A549 (cell line): ENCODE results near the gene TAL1. TPM values are rescaled to one million over a fixed set of nuclear protein-coding genes. Genes with fewer than 3 reads are reported as not detected.
"Not testable (repeated sequence)": the region's sequence is repeated elsewhere in the genome, so short reads cannot be mapped to it uniquely, and the experiment has no call there.

Experiments used
- ATAC-seq, 2 experiments: fragments of 200-7000 bp in 1 of 2; fragments of >200 bp in 1 of 2; cut with Nextera tagmentation in 1 of 2; cut with Tn5 transposase in 1 of 2; 3 replicates each; pipeline versions ENCODE4 v1.8.0 to v1.9.1; 2018 to 2020; ENCODE audit warnings: mild to moderate bottlenecking in 1 of 2, moderate library complexity in 1 of 2
- CTCF ChIA-PET: fragments of 300-600 bp; sonication (Branson Sonifier 250); formaldehyde crosslinking; extraction: SDS; loops from one replicate; lab custom pipeline; 2021; ENCODE audit warnings: antibody characterized with exemption, inconsistent platforms; lab: Yijun Ruan, JAX
- POLR2A ChIA-PET: fragments of 350-600 bp; formaldehyde crosslinking; extraction: SDS; loops from one replicate; lab custom pipeline; 2021; ENCODE audit warnings: antibody characterized with exemption, inconsistent platforms; lab: Yijun Ruan, JAX
- DNase-seq, 2 experiments: peaks; one replicate each; pipeline versions ENCODE4 v3.0.0 to v3.0.0-alpha.2; 2011 to 2016; ENCODE audit warnings: low read depth in 1 of 2, low spot score in 1 of 2
- FAIRE-seq: peaks from 2 replicates; lab custom pipeline; 2011; peaks lifted over from hg19 to GRCh38; lab: Jason Lieb, UNC
- H3K27ac ChIP-seq, 2 experiments: fragments of >200 bp; sonication (Bioruptor Twin); formaldehyde crosslinking; 3 replicates each; pipeline ENCODE4 v1.5.1; 2016 to 2017
- H3K4me1 ChIP-seq: fragments of >200 bp; sonication (Bioruptor Twin); formaldehyde crosslinking; 3 replicates; pipeline ENCODE4 v1.6.1; 2016
- H3K4me2 ChIP-seq: fragments of >200 bp; sonication (Bioruptor Twin); formaldehyde crosslinking; 3 replicates; pipeline ENCODE4 v1.6.1; 2016
- H3K4me3 ChIP-seq: fragments of >200 bp; sonication (Bioruptor Twin); formaldehyde crosslinking; 3 replicates; pipeline ENCODE4 v1.5.1; 2016
- H3K9me3 ChIP-seq: fragments of >200 bp; sonication (Bioruptor Twin); formaldehyde crosslinking; 3 replicates; pipeline ENCODE4 v1.6.1; 2016
- CBX2 ChIP-seq: fragments of 200-600 bp; sonication (generic); IDR thresholded peaks from 2 replicates; pipeline ENCODE4 v1.6.1; 2016; ENCODE audit warnings: low read depth, mild to moderate bottlenecking, borderline replicate concordance
- CHD2 ChIP-seq: fragments of 150-350 bp; IDR thresholded peaks from 2 replicates; pipeline ENCODE4 v1.6.1; 2014; ENCODE audit warnings: low read length; ENCODE audit not compliant: partially characterized antibody
- EHMT2 ChIP-seq: fragments of 200-600 bp; sonication (generic); IDR thresholded peaks from 2 replicates; pipeline ENCODE4 v1.6.1; 2016; ENCODE audit warnings: antibody characterized with exemption, low read depth, mild to moderate bottlenecking, moderate library complexity
- FOXS1 ChIP-seq: fragments of 250-450 bp; sonication (Bioruptor Pico); IDR thresholded peaks from 2 replicates; pipeline ENCODE4 v1.5.0; 2020; ENCODE audit warnings: mild to moderate bottlenecking, moderate library complexity
- GATA3 ChIP-seq: IDR thresholded peaks from 2 replicates; pipeline ENCODE4 v1.6.1; 2012; ENCODE audit warnings: borderline replicate concordance
- HOXA7 ChIP-seq: fragments of 250-450 bp; sonication (Bioruptor Pico); IDR thresholded peaks from 2 replicates; pipeline ENCODE4 v1.5.0; 2020; ENCODE audit warnings: mild to moderate bottlenecking, moderate library complexity
- JUNB ChIP-seq: fragments of >200 bp; sonication (Bioruptor Twin); formaldehyde crosslinking; IDR thresholded peaks from 2 replicates; pipeline ENCODE4 v1.6.1; 2016
- MAZ ChIP-seq: fragments of 150-350 bp; IDR thresholded peaks from 2 replicates; pipeline ENCODE4 v1.6.1; 2014; ENCODE audit warnings: antibody characterized with exemption, low read depth, low read length, borderline replicate concordance
- NPAS2 ChIP-seq: fragments of 250-450 bp; sonication (Bioruptor Pico); IDR thresholded peaks from 2 replicates; pipeline ENCODE4 v1.8.0; 2022; ENCODE audit warnings: mild to moderate bottlenecking, moderate library complexity, borderline replicate concordance
- NR3C1 ChIP-seq: fragments of >200 bp; sonication (Bioruptor Twin); formaldehyde crosslinking; IDR thresholded peaks from 3 replicates; pipeline ENCODE4 v1.6.1; 2017
- PBX3 ChIP-seq: IDR thresholded peaks from 2 replicates; pipeline ENCODE4 v1.6.1; 2012
- PHF8 ChIP-seq: fragments of 200-600 bp; sonication (generic); IDR thresholded peaks from 2 replicates; pipeline ENCODE4 v1.6.1; 2016; ENCODE audit warnings: low read depth, mild to moderate bottlenecking, antibody characterized with exemption, moderate library complexity, borderline replicate concordance
- POLR2A ChIP-seq: IDR thresholded peaks from 2 replicates; pipeline ENCODE4 v1.6.1; 2012; ENCODE audit warnings: mild to moderate bottlenecking, low read length
- POLR2AphosphoS2 ChIP-seq: conservative IDR thresholded peaks from 2 replicates; pipeline ENCODE4 v1.6.1; 2012; ENCODE audit warnings: low read length, improper control_type of control experiment, inconsistent platforms
- RAD21 ChIP-seq, 2 experiments: fragments of >200 bp in 1 of 2; sonication (Bioruptor Twin) in 1 of 2; formaldehyde crosslinking in 1 of 2; IDR thresholded peaks in 1 of 2; conservative IDR thresholded peaks in 1 of 2; 2 replicates in 1 of 2; 3 replicates in 1 of 2; pipeline ENCODE4 v1.6.1; 2012 to 2018; ENCODE audit warnings: inconsistent platforms in 1 of 2
- REST ChIP-seq: fragments of 200-600 bp; sonication (generic); IDR thresholded peaks from 2 replicates; pipeline ENCODE4 v1.6.1; 2016; ENCODE audit warnings: antibody characterized with exemption, mild to moderate bottlenecking, moderate library complexity
- SMC3 ChIP-seq: fragments of >200 bp; sonication (Bioruptor Twin); formaldehyde crosslinking; IDR thresholded peaks from 3 replicates; pipeline ENCODE4 v1.6.1; 2018; ENCODE audit warnings: inconsistent platforms
- ZNF302 ChIP-seq: fragments of 250-450 bp; sonication (Bioruptor Pico); IDR thresholded peaks from 2 replicates; pipeline ENCODE4 v1.9.0; 2021; ENCODE audit warnings: inconsistent platforms, mild to moderate bottlenecking, moderate library complexity
- WGBS: methylation state at CpG from one replicate; pipeline ENCODE4 v1.1.6; 2017; ENCODE audit errors: missing lambda C conversion rate; 5-methylcytosine and 5-hydroxymethylcytosine counted together
- polyA plus RNA-seq, 4 experiments: library from polyadenylated mRNA; depleted of rRNA in 3 of 4; stranded (reverse); fragments of >200 nt; fragmentation: RNase III in 1 of 4; extraction: RNeasy Plus Mini Kit Qiagen cat#74134 plus additional on column Dnase treatment in 1 of 4; gene quantifications; 2 replicates in 3 of 4; 3 replicates in 1 of 4; pipeline ENCODE4 v1.2.3, GENCODE V29; 2011 to 2017
- TF ChIP-seq, protein P1 (sequence below): IDR thresholded peaks from 2 replicates; pipeline ENCODE4 v1.6.1; 2012
- TF ChIP-seq, protein P2 (sequence below): fragments of >200 bp; sonication (Bioruptor Twin); formaldehyde crosslinking; IDR thresholded peaks from 3 replicates; pipeline ENCODE4 v1.6.1; 2016

TAL1 gene
- polyA plus RNA-seq, 2 of the 4 experiments (the other 2 are of a cell fraction): not detected

GRCh38 chr1:47205918-47206317, 26.1 kb downstream of the TAL1 start:
- Histone ChIP-seq H3K27ac (no peak overlapping the region), H3K4me1 (no peaks in the 10 kb centered on the region), H3K9me3 (0 out of 3 replicates have a peak, but pooled peaks cover 4% of the 10 kb centered on the region), H3K4me3 (no peak overlapping the region), H3K4me2 (no peak overlapping the region)
- WGBS: 58% methylated on average over 5 of the region's 5 CpGs
- ATAC-seq (no peak), DNase-seq (no peak), FAIRE-seq (no peak)
- TF ChIP-seq HOXA7 (CRISPR knock-in tag) (no peak), SMC3 (no peak), NPAS2 (CRISPR knock-in tag) (no peak), POLR2AphosphoS2 (no peak), RAD21 (conservative IDR thresholded peaks at IDR 0.05 in 1 of 2, IDR thresholded peaks at IDR 0.05 in 1 of 2) (no peak), ZNF302 (CRISPR knock-in tag) (no peak), JUNB (no peak), CHD2 (no peak), POLR2A (no peak), MAZ (no peak), PBX3 (no peak), FOXS1 (CRISPR knock-in tag) (no peak), EHMT2 (no peak), GATA3 (no peak), NR3C1 (no peak), REST (no peak), PHF8 (no peak), CBX2 (no peak)
- TF ChIP-seq, protein P1, sequence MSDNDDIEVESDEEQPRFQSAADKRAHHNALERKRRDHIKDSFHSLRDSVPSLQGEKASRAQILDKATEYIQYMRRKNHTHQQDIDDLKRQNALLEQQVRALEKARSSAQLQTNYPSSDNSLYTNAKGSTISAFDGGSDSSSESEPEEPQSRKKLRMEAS: no peak
- TF ChIP-seq, protein P2, sequence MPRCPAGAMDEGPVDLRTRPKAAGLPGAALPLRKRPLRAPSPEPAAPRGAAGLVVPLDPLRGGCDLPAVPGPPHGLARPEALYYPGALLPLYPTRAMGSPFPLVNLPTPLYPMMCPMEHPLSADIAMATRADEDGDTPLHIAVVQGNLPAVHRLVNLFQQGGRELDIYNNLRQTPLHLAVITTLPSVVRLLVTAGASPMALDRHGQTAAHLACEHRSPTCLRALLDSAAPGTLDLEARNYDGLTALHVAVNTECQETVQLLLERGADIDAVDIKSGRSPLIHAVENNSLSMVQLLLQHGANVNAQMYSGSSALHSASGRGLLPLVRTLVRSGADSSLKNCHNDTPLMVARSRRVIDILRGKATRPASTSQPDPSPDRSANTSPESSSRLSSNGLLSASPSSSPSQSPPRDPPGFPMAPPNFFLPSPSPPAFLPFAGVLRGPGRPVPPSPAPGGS: no peak
- POLR2A ChIA-PET: no interaction called here
- CTCF ChIA-PET: interaction anchor here (0.8 to 1.6 kb wide), 5 partner anchors 9 to 33 kb away, joined by 3 to 5 read pairs (median 3); no protein-coding TSS in a partner anchor

DNA sequence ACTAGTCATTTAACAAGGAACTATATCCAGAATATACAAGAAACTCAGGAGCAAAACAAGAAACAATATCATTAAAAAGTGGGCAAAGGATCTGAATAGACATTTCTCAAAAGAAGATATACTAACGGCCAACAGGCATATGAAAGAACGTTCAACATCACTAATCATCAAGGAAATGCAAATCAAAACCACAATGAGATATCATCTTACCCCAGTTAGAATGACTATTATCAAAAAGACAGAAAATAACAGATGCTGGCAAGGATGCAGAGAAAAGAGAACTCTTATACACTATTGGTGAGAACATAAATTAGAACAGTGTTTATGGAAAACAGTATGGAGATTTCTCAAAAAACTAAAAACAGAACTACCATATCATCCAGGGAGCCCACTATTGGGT, 28.5 kb downstream of the TAL1 start:
- H3K4me1 ChIP-seq, H3K27ac ChIP-seq, POLR2A ChIA-PET, H3K9me3 ChIP-seq, ATAC-seq, H3K4me3 ChIP-seq, DNase-seq, H3K4me2 ChIP-seq, FAIRE-seq: not testable (repeated sequence)
- WGBS: 5% methylated on average over 2 of the region's 2 CpGs
- CTCF ChIA-PET: interaction anchor here (2.5 kb wide), 1 partner anchor 11 kb away, joined by 13 read pairs; no protein-coding TSS in a partner anchor
